Renal cortical epithelial cell (primary cell): Measurements from ENCODE around the gene MAST2. TPM values are rescaled to one million over a fixed set of nuclear protein-coding genes. Genes with fewer than 3 reads are reported as not detected.
A peak's percentile ranks its signal among the peaks of the same experiment; 100 is the strongest.

ENCODE experiments used
- DNase-seq: peaks from one replicate; pipeline ENCODE4 v3.0.0-alpha.2; 2011; ENCODE audit warnings: low read depth
- total RNA-seq: library from RNA; depleted of rRNA; stranded (reverse); fragments of >200 nt; gene quantifications from 2 replicates; pipeline ENCODE4 v1.2.3, GENCODE V29; 2014

Gene MAST2
- total RNA-seq, 1 donor from 2014 or later = 24.8 TPM

GRCh38 chr1:46062651-46063319, 259.4 kb downstream of the MAST2 start:
- peak; percentile 65 for DNase-seq

- DNase-seq = no peak
Observed at GRCh38 chr1:46064708-46065107, 261.3 kb downstream of the MAST2 start.

- peak; percentile 62 for DNase-seq
Observed at GRCh38 chr1:46065405-46065804, 262.0 kb downstream of the MAST2 start.

- peak; percentile 88 for DNase-seq
Observed at GRCh38 chr1:46067652-46068051, 264.2 kb downstream of the MAST2 start.

GRCh38 chr1:46068525-46068924, 265.1 kb downstream of the MAST2 start:
- DNase-seq = no peak

GRCh38 chr1:46070164-46070814, 266.9 kb downstream of the MAST2 start:
- no peak for DNase-seq

GRCh38 chr1:46072975-46073374, 269.6 kb downstream of the MAST2 start:
- peak; percentile 52 for DNase-seq

GRCh38 chr1:46076343-46076742, 272.9 kb downstream of the MAST2 start:
- no peak for DNase-seq

GRCh38 chr1:46077644-46078043, 274.2 kb downstream of the MAST2 start:
- no peak for DNase-seq

- no peak for DNase-seq
Observed at GRCh38 chr1:46080257-46080656, 276.8 kb downstream of the MAST2 start.

- no peak for DNase-seq
Observed at GRCh38 chr1:46081206-46081605, 277.8 kb downstream of the MAST2 start.

GRCh38 chr1:46081619-46082018, 278.2 kb downstream of the MAST2 start:
- no peak for DNase-seq

- DNase-seq = no peak
Observed at GRCh38 chr1:46083579-46083978, 280.2 kb downstream of the MAST2 start.

GRCh38 chr1:46084553-46085451, 281.4 kb downstream of the MAST2 start:
- DNase-seq = peak; percentile 71

Other genes with a start within 250 kb of the MAST2 start
- gene NASP, start 219.6 kb upstream of the MAST2 start, total RNA-seq = 31.4 and 46.4 TPM in 2 replicates
- gene CCDC17, start 179.6 kb upstream of the MAST2 start, total RNA-seq = 0.52 and 1.1 TPM in 2 replicates
- 126 and 140 TPM in 2 replicates for gene GPBP1L1, start 117.1 kb upstream of the MAST2 start, total RNA-seq
- gene TMEM69, start 115.4 kb upstream of the MAST2 start, total RNA-seq = 13.2 and 14.4 TPM in 2 replicates
- gene IPP, start 53.0 kb upstream of the MAST2 start, total RNA-seq = 8.2 and 18.4 TPM in 2 replicates